NAMALWA (cell line): ENCODE data around the gene ELK4.
"Not testable (repeated sequence)": the region's sequence is repeated elsewhere in the genome, so short reads cannot be mapped to it uniquely, and the experiment has no call there.

Source experiments
- DNase-seq: peaks from one replicate; pipeline ENCODE4 v3.0.0-alpha.2; 2015; ENCODE audit warnings: low spot score

Gene ELK4

DNA sequence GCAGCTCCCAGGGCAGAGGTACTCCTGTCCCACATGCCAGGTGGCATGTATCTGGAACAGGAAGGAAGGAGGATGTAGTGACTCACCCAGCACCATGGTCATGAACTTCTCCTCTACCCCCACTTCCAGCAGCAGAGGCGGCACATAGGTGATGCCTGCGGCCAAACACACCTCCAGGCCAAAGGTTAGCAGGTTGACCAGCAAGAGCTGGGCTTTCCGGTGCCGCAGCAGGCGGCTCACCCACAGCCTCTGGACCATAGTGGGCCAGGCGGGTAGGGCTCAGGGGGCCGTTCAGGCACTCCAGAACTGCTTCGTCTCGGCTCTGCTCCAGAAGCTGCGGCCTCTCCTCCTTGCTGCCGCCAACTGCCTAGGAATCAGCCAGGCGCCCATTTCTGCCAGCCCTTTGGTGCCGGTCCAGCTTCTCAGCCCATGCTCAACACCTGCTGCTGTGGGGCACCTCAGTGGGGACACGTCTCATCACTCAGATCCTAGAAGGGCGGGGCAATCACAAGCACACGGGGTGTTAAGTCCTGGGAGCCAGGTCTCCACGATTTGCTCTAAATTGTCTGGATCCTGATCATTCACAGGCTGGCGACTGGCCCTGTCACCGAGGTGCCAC, 32.7 kb upstream of the ELK4 start:
- no peak for DNase-seq

DNA sequence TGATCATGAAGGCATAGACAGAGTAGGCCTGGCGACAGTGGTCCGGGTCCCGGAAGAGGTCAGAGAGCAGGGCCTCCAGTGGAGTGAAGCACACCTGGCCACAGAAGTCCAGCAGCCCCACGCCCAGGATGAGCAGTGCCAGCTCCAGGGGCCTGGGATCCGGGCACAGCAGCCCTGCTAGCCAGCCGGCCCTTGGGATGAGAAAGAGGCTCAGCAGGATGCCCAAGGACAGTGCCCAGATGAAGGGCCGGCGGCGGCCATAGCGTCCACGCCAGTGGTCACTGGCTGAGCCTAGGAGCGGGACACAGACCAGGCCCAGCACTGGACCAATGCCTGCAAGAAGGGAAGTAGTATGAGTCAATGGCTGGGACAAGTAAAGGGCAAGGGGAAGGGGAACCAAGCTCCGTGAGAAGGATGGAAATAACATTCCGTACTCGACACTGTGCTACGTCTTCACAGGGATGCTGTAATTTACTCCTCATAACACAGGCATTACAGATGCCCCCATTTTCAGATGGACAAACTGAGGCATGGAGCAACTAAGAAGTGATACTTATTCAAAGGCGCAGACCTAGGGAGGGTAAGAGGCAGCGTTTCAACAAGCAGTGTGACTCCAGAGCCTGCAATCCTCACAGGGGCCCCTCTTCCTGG, 31.6 kb upstream of the ELK4 start:
- DNase-seq = no peak

DNA sequence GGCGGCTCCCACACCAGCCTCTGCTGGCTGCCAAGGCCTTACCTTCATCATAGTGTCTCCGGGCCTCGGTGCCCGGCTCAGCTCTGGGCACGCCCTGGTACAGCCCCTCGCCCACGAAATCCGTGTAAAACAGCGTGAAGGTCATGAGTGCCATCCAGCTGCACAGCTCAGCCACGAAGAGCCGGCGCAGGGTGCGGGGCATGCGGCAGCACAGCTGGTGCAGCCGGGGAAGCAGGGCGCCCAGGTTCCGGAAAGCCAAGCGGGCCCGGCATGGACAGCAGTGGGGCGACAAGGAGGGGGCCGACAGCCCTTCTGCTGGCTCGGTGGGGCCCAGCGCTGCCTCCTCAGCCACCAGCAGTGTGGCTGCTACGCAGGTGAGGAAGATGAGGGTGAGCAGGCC, 31.0 kb upstream of the ELK4 start:
- no peak for DNase-seq

DNA sequence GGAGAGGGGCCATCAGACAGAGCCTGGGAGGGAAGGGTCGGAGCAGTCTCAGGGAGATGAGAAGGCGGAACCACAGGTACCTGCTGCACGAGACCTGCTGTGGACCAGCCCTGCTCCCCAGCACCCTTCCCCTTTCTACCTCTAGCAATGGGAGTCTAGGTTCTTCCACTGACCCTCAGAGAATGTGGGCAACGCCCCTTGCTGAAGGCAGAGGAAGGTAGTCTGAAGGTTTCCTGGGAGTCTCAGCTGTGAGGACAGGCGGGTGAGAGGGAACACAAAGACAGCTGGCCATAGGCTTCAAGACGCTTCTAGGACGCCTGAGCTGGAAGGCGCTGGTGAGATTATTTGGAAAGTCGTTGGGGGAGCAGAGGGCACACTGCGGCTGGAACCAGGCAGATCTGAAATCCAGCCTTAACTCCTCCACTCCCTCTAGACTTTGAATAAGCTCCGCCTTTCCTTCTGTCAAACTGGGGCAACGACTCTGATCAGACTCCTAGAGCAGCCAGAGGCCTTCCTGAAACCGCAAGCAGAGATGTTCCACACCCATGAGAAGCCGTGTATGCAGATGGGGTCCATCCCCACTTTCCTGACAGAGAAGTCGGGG, 30.4 kb upstream of the ELK4 start:
- no peak for DNase-seq

DNA sequence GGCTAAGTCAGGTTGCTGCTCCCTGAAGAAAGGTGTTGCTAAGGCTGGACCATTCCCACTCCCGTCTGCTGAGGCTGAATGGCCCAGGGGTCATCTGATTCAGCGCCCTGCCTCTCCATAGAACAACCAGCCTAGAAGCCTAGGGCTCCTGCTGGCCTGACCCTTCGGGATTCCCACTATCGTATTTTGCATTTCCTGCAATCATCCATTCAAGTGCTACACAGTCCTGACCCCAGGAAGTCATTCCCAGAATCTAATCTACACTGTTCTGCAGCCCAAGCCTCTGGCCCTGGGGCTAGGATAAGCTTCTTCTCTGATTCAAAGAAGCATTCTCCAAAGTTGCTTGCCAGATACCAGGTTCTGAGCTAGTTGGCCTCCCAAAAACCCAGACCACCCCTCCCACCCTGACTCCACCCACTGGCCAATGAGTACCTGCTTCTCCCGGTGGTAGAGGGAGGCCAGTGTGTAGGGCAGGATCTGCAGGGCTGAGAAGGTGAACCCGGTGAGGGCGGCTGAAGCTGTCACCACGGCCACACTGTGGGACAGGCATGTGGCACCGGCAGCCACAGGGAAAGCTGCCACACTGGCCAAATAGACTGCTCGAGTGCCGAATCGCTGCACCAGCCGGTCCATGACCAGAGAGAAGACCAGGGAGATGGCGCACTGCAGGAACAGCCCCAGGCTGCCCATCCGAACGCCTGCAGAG, 29.8 kb upstream of the ELK4 start:
- no peak for DNase-seq

DNA sequence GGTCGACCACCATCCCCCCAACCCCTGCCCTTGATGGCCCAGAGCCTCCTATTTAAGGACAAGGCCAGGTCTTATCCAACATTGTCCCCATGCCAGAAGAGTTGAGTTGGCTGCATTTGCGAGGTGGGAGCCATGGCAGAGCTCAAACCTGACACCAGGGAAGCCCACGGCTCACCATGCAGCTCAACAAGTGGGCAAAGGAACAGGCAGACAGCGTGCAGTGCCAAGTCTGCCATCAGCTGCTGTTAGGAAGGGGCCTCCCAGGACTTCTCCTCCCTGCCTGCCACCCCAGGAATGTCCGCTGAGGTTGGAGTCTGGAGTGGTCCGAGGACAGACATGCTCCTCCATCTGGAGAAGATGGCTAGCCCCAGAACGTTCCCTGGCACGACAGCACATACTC, 28.6 kb upstream of the ELK4 start:
- no peak for DNase-seq

DNA sequence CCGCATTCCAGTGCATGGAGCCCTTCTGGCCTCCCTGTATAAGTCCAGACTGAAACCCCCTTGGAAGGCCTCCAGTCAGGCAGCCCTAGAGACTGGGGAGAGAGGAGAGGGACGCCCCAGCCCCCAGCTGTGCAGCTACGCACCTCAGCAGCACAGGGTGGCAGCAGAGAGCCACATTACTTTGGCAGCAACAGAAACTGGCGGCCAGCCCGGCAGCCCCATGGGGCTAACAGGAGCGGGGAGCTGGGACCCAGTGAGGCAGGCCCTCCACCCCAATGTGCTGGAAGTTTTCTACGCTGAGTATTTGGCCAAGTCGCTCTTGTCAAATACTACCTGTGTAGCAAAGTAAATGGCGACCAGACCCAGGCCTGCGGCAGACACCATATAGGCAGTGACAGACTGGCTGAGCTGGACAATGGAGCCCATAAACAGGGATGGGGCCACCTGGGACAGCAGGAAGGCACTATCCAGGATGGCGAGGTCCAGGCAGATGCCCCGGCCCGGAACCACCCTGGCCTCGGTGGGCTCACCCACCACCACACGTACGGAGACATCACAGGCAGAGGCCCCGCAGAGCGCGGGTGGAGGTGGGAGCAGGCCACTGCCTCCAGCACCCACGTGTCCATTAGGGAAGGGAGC, 27.3 kb upstream of the ELK4 start:
- peak; percentile 86 for DNase-seq

DNA sequence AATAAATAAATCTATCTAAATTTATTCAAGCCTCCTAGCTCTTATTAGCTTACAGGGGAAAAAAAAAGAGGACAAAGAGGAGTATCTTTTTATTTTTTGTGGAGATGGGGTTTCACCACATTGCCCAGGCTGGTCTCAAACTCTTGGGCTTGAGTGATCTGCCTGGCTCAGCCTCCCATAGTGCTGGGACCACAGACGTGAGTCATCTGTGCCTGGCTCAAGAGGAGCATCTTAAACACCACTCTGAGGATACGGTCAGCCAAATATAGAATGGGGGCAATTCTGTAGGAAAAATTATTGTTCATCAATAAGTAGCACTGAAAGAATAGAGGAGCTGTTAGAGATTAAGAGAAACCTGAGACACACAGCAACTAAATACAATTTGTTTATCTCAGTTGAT, 24.4 kb upstream of the ELK4 start:
- no peak for DNase-seq

DNA sequence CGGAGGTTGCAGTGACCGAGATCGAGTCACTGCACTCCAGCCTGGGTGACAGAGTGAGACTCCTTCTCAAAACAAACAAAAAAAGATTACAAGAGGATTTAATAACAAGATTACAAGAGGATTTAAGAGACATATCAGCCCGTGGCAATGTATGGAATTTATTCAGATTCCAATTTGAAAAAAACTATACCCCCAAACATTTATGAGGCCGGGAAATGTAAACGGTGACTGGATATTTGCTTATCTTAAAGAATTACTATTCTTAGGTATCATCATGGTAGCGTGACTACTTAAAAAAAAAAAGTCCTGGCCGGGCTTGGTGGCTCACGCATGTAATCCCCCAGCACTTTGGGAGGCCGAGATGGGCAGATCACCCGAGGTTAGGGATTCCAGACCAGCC, 21.2 kb upstream of the ELK4 start:
- no peak for DNase-seq

DNA sequence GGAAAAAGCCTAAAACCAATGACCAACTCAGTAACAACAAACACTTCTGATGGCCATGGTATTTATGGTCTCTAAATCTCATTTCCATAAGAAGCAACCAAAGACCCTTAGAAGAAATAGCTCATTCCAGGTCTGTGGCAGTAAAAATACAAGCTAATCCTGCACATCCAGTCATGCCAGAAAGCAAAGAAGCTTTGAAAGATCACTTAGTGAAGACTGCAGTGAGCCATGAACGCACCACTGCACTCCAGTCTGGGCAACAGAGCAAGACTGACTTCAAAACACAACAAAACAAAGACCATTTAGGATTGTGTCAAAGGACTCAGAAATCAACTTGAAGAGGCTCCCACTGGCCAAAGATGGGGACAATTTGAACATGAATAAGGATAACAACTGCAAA, 18.4 kb upstream of the ELK4 start:
- DNase-seq = no peak

DNA sequence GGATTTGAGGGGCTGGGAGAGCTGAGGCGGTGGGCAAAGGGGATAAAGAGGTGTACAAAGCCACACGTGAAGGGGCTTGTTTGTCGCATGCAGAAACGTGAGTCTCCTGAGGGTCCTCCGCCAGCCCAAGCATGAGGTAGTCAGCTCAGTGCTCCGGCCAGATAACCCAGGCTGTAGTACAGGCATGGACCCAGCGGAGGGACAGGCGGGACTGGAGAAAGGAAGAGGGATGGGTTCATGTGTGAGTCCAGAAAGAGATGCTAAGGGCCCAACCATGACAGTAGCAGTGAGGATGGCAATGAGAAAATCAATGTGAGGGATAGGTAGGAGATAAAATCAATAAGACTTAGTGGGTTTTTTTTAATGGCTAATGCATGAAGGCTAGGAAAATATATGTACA, 13.7 kb upstream of the ELK4 start:
- DNase-seq = no peak

DNA sequence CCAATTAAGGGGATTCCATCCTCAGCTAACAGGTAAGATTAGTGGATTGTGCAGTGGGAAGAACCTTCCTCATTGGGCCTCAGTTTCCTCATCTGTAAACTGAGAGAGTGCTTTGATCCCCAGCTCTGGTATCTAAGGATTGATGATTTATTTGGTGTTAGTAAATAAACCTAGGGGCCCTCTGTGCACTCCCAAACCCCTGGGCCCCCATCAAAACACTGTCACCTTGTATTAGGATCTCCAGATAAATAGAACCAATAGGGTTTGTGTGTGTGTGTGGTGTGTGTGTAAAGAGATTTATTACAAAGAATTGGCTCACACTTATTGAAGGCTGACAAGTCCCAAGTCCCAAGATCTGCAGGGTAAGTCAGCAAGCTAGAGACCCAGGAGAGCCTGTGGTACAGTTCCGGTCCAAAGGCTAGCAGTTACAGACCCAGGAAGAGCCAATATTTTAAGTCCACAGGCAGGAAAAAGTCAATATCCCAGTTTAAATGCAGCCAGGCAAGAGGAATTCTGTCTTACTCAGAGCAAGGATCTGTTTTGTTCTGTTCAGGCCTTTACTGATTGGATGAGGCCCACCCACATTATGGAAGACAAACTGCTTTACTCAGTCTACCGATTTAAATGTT, 11.0 kb upstream of the ELK4 start:
- DNase-seq = no peak

DNA sequence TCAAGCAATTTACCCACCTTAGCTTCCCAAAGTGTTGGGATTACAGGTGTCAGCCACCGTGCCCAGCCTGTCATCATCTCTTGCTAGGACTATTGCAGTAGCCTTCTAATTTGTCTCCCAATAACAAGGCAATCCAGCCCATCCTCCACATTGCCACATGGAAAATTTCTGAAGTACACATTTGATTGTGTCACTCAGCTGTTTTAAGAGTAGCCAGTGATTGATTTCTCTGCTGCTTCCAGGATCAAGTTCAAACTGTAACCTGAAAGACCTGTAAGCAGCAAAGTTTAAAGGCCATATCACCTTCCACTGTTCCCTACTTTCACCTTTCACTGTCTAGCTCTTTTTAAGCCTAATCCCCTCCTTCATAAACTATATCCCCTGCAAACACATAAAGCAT, 7.8 kb upstream of the ELK4 start:
- no peak for DNase-seq

DNA sequence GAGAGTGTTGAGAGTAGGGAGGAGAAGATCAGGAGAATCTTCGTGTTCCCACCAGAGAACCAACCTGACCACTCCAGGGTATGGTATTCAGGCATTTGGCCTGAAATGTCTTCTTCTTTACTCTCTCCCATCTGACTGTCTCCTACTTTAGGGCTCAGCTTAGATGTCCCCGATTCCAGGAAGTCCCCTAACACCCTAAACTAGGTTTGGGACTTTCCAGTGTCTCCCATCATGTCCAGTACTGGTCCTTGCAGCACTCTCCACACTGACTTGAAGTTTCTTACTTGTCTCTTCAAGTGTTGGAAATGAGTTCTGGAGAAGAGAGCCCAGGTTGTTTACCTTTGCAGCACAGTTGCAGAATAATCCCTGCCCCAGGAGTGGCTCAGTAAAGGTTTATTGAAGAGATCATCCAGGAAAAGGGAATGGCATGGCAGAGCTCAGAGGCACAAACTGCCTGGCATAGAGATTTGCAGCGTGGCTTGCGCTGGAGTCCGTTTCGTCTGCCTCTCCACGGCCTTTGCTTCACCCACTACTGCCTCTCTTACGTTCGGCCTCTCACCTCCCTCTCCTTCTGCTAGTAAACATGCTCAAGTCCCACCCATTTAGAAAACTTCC, 6.2 kb upstream of the ELK4 start:
- DNase-seq = no peak

DNA sequence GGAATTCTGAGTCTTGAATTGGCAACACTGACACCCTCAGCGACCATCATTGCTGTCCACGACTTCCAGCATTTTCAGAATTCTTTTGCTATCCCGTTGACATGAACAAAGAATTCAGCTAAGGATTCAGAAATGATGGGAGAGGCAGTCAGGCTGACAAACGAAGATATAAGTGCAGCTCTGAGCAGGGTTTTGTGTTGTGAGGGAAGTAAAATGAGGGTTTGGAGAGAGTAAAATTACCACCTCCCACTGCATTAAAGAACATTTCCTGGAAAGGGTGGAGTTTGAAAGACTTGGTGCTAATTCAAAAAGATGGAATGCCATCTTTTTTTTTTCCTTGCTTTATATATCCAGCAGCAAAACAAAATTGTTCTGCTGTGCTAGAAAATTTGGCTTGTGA, 4.9 kb upstream of the ELK4 start:
- DNase-seq = no peak

DNA sequence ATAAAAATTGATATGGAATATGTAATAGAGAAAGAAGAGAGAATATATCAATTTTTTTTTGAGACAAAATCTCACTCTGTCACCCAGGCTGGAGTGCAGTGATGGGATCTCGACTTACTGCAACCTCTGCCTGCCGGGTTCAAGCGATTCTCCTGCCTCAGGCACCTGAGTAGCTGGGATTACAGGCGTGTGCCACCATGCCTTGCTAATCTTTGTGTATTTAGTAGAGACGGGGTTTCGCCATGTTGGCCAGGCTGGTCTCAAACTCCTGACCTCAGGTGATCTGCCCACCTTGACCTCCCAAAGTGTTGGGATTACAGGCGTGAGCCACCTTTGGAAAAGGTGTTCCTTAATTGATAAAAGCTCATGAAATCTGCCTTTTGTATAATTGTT, 4.3 kb upstream of the ELK4 start:
- not testable (repeated sequence) for DNase-seq

DNA sequence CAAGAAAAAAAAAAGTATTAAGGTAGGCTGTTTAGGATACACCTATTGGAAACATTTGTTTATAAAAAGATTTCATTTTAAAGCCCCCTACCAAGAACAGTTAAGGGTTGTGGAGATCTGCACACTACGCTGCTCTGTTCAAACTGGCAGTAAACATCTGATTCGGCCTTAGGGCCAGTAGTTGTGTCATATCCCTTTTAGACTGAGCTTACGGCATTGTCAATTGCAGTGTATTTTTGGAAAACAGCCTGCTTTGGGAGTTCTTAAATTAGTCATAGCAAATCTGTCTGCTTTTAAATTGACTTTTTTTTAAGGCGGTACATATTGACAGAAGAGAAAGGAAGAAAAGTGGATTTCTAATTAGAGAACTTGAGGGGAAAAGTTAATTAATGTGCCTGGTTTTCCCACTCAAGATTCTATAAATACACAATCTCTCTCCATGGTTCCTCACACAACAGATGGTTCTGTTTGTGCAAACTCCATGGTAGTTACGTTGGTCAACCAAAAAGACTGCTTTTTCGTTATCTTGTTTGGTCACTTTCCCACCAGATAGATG, 1.7 kb upstream of the ELK4 start:
- no peak for DNase-seq

DNA sequence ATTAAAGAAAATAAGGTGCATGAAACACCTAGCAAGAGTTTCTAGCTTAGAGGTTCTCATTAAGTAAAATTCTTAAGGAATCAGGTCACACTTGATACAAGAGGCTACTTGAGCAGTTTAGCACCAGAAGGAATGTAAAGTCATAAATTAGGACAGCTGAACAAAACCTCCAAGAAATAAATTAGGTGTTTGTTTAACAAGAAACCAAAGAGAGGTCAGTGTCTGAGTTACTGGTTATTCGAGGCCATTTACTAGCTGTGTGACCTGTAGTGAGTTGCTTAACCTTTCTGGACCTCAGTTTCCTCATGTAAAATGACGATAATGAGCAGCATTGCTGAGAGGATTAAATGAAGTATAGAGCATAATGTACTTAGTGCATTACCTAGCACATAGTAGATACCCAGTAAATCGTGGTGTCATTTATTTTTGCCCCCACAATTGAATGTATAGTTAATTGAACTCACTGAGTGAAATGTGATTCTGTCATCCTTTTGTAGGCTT, 908 bp upstream of the ELK4 start:
- DNase-seq = no peak

DNA sequence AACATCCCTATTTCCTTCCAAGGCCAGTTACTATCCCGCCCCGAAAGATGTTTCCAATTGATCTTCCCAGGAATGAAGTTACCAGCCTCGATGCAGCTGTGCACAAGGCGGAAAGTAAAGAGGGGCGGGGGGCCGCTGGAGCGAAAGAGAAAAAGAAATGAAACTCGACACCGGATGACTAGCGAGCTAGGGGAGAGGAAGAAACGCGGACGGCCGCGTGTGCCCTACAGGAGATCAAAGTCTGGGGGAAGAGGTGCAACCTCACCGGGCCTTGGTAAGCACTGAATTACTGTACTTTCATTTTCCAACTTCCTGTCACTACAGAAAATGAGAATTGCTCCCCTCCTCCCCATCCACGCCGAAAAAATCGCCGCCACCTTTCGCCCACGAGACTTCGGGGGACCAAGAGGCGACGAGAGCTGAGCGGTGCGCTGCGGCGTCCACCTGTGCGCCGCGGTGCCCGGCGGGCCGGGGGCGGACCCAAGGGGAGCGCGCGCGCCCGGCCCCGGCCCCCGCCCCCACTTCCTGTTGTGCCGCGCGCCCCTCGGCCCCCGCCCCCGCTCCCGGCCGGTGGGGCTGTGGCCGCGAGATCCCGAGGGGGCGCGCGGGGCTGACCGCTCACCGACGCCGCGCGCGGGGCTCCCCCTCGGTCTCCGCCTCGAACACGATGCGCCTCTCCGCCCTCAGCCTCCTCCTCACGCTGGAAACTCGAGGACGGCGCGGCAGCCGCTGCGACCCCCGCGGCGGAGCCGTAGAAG, 622 bp downstream of the ELK4 start:
- DNase-seq = peak; percentile 94

DNA sequence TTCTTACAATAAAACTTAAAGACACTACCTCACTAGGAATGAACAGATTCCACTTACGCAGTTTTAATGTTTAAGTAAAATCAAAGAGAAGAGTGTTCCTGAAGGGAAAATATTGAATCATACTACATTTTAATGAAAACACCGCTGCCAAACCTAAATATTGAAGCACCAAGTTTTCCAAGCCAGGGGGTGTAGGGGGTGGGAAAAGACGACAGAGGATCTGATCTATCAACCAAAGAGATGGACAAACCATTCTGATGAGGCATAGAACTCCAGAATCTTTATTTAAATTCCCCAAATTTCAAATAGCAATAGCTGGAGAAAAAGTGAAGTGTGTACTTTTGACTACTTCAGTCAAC, 1.2 kb downstream of the ELK4 start:
- no peak for DNase-seq

DNA sequence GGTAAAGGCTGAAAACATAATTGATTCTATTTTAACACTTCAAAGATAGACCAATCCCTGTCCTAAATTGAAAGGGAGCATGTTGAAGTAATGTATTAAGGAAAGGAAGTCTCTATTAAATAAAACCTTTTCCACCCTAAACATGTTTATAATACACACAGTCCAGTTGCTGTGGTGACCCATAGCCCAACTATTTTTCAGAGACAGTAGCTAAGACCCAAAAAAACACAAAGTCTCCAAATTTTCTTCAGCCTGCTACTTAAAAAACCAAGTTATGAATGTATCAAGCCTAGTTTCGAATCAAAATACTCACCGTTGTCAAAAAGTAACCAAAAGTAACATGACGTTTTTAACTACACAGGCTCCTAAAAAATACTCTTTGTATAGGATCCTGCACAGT, 1.6 kb downstream of the ELK4 start:
- peak; percentile 63 for DNase-seq
